Adrenal gland (tissue), 5 donors: ENCODE data around the gene KXD1.

Experiments used
- CTCF ChIP-seq, 6 experiments: fragments of 450-650 bp in 4 of 6; fragments of 200-600 bp in 2 of 6; sonication (generic) in 1 of 6; IDR thresholded peaks; 1 replicate in 5 of 6; 2 replicates in 1 of 6; pipeline versions ENCODE4 v1.5.1 to v1.8.0; 2016 to 2021; ENCODE audit warnings: antibody characterized with exemption in 6 of 6, mild to moderate bottlenecking in 2 of 6, moderate library complexity in 1 of 6
- POLR2A ChIP-seq, 2 donors: fragments of 450-650 bp; IDR thresholded peaks; one replicate each; pipeline ENCODE4 v1.6.1; 2017; ENCODE audit warnings: antibody characterized with exemption in 2 of 2, mild to moderate bottlenecking in 2 of 2, moderate library complexity in 1 of 2
- donor health status: DM: no; HTN: no; CAD: no.

- no peak for TF ChIP-seq CTCF (IDR thresholded peaks at IDR 0.05)
- peak in 1 of 2 donors; percentile 17 for TF ChIP-seq POLR2A (IDR thresholded peaks at IDR 0.05)
Measured at GRCh38 chr19:18514800-18515682, 42.6 kb upstream of the KXD1 start.
